22Rv1 (cell line): ENCODE results near the gene CRYBA1.

Experiments used
- CTCF ChIP-seq: fragments of 450-650 bp; IDR thresholded peaks from 2 replicates; pipeline ENCODE4 v1.5.1; 2017; ENCODE audit warnings: mild to moderate bottlenecking
- ZFX ChIP-seq: fragments of 450-650 bp; IDR thresholded peaks from 2 replicates; pipeline ENCODE4 v1.6.1; 2017; ENCODE audit warnings: antibody characterized with exemption, borderline replicate concordance

DNA sequence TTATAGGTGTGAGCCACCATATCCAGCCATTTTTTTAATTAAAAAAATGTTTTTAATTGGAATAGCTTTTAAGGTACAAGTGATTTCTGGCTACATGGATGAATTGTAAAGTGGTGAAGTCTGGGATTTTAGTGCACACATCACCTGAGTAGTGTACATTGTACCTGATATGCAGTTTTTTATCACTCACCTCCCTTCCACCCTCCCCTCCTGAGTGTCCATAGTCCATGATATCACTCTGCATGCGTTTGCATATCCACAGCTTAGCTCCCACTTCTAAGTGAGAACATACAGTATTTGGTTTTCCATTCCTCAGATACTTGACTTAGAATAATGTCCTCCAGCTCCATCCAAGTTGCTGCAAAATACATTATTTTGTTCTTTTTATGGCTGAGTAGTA lies 13.4 kb upstream of the CRYBA1 start:
- TF ChIP-seq CTCF, result no peak
- no peak for TF ChIP-seq ZFX
